ENCODE results near the gene SERPINA5.

Gene SERPINA5

GRCh38 chr14:94545131-94545841 lies 35.9 kb upstream of the SERPINA5 start:
- Mint-ChIP-seq H3K27ac (no peak overlapping the region), H3K27me3 (peaks cover 13% of the 10 kb centered on the region), H3K4me3 (no peak overlapping the region), H3K36me3 (ENCODE audit: low read depth) (no peaks in the 10 kb centered on the region), H3K4me1 (ENCODE audit: low read depth) (no peaks in the 10 kb centered on the region), H3K9me3 (peaks cover 19% of the 10 kb centered on the region)
- intact Hi-C loops (cut with micrococcal nuclease): no loop called here

DNA sequence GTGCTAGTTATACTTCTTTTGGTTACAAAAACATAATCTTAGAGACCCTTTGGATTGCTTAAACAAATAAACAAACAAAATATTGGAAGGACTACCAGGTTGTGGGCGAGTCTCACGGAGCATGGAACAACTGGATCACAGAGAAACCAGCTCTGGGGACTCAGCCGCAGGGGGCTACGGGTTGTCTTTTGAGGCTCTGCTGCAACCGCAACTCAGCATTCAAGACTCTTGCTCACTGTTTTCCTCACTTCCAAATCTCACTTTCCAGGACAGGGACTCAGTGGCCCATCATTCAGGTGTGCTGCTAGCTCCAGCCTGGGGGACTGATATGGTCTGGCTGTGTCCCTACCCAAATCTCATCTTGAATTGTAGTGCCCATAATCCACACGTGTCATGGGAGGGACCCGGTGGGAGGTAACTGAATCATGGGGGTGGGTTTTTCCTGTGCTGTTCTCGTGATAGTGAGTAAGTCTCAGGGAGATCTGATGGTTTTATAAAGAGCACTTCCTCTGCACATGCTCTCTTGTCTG lies 34.0 kb upstream of the SERPINA5 start:
- Mint-ChIP-seq H3K36me3 (ENCODE audit: low read depth) (no peaks in the 10 kb centered on the region), H3K27me3 (peaks cover 28% of the 10 kb centered on the region), H3K9me3 (peaks cover 19% of the 10 kb centered on the region), H3K27ac (no peak overlapping the region), H3K4me1 (ENCODE audit: low read depth) (no peaks in the 10 kb centered on the region), H3K4me3 (no peak overlapping the region)
- intact Hi-C loops (cut with micrococcal nuclease): no loop called here

DNA sequence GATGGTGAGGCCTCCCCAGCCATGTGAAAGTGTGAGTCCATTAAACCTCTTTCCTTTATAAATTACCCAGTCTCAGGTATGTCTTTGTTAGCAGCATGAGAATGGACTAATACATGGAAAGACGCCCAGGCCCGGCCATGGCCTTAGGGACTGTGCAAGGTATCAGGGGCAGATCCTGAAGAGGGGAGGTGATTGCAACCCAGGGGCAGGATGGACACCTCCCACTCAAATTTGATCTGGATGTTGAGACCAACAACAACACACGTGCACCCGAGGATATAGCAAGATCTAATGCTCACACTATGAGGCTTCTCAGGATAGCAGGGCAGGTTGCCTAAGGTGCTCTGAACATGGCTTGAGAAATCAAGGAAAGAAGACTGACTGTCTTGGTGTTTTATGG lies 33.5 kb upstream of the SERPINA5 start:
- Mint-ChIP-seq H3K27ac (no peak overlapping the region), H3K4me3 (no peak overlapping the region), H3K27me3 (peaks cover 31% of the 10 kb centered on the region), H3K4me1 (ENCODE audit: low read depth) (no peaks in the 10 kb centered on the region), H3K9me3 (peaks cover 19% of the 10 kb centered on the region), H3K36me3 (ENCODE audit: low read depth) (no peaks in the 10 kb centered on the region)
- intact Hi-C loops (cut with micrococcal nuclease): no loop called here

- peaks cover 19% of the 10 kb centered on the region for H3K9me3 Mint-ChIP-seq
- no peak overlapping the region for H3K4me3 Mint-ChIP-seq
- H3K4me1 Mint-ChIP-seq (ENCODE audit: low read depth): no peaks in the 10 kb centered on the region
- H3K27ac Mint-ChIP-seq: no peak overlapping the region
- no peaks in the 10 kb centered on the region for H3K36me3 Mint-ChIP-seq (ENCODE audit: low read depth)
- intact Hi-C loops (cut with micrococcal nuclease): no loop called here
- H3K27me3 Mint-ChIP-seq: peaks cover 31% of the 10 kb centered on the region
Observed at GRCh38 chr14:94548131-94548998, 32.9 kb upstream of the SERPINA5 start.

- peaks cover 35% of the 10 kb centered on the region for H3K27me3 Mint-ChIP-seq
- H3K4me1 Mint-ChIP-seq (ENCODE audit: low read depth): no peaks in the 10 kb centered on the region
- H3K4me3 Mint-ChIP-seq: no peak overlapping the region
- no peak overlapping the region for H3K27ac Mint-ChIP-seq
- intact Hi-C loops (cut with micrococcal nuclease): no loop called here
- no peaks in the 10 kb centered on the region for H3K36me3 Mint-ChIP-seq (ENCODE audit: low read depth)
- peaks cover 20% of the 10 kb centered on the region for H3K9me3 Mint-ChIP-seq
Observed at GRCh38 chr14:94548999-94549985, 31.9 kb upstream of the SERPINA5 start.

GRCh38 chr14:94550041-94550440 lies 31.2 kb upstream of the SERPINA5 start:
- no peak overlapping the region for H3K27ac Mint-ChIP-seq
- no peak overlapping the region for H3K4me3 Mint-ChIP-seq
- H3K9me3 Mint-ChIP-seq: peaks cover 27% of the 10 kb centered on the region
- intact Hi-C loops (cut with micrococcal nuclease): no loop called here
- H3K4me1 Mint-ChIP-seq (ENCODE audit: low read depth): no peaks in the 10 kb centered on the region
- H3K36me3 Mint-ChIP-seq (ENCODE audit: low read depth): no peaks in the 10 kb centered on the region
- H3K27me3 Mint-ChIP-seq: peaks cover 35% of the 10 kb centered on the region

- H3K36me3 Mint-ChIP-seq (ENCODE audit: low read depth): no peaks in the 10 kb centered on the region
- peaks cover 25% of the 10 kb centered on the region for H3K27me3 Mint-ChIP-seq
Observed at GRCh38 chr14:94555991-94556390, 25.2 kb upstream of the SERPINA5 start.

DNA sequence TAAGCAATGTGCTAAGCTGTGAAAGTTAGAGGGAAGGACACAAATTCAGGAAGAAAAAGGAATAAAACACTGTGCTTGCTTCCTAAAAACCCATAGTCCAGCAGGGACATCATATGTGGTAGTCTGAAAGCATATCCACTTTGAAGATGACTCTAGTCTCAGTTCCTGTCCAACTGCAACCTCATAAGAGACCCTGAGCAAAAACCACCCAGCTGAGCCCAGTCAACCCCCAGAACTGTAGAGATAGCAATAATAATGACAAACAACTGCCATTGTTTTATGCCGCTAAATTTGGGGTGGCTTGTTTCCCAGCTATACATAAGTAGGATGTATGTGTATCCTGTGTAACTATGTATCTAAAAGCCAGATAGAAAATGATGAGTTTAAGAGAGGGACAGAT lies 23.9 kb upstream of the SERPINA5 start:
- Mint-ChIP-seq H3K36me3 (ENCODE audit: low read depth) (no peaks in the 10 kb centered on the region), H3K9me3 (peaks cover 30% of the 10 kb centered on the region), H3K4me1 (ENCODE audit: low read depth) (no peaks in the 10 kb centered on the region), H3K27ac (no peak overlapping the region), H3K27me3 (peaks cover 14% of the 10 kb centered on the region), H3K4me3 (no peak overlapping the region)
- intact Hi-C loops (cut with micrococcal nuclease): no loop called here

More at GRCh38 chr14:94555991-94556390, 25.2 kb upstream of the SERPINA5 start:
- Mint-ChIP-seq H3K27ac (no peak overlapping the region), H3K4me3 (no peak overlapping the region), H3K9me3 (peaks cover 30% of the 10 kb centered on the region), H3K4me1 (ENCODE audit: low read depth) (no peaks in the 10 kb centered on the region)
- intact Hi-C loops (cut with micrococcal nuclease): no loop called here

DNA sequence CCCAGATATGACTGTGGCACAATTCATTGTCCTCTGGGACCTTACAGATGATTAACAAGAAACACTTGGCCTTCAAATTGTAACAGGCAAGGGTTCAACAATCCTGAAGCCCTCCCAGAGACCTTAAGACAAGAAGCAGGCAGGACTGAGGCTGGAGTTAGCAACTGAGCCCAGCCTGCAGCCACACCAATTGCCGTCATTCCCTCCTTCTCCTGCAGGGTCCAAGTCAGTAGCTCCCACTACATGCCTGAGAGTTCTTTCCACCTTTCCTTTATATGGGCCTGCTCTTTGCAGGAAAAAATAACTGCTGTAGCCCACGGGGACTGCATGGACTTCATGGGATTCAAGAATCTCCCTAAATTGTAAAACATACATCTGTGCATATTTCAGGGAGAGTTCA lies 22.4 kb upstream of the SERPINA5 start:
- Mint-ChIP-seq H3K27ac (no peak overlapping the region), H3K4me3 (no peak overlapping the region), H3K36me3 (ENCODE audit: low read depth) (no peaks in the 10 kb centered on the region), H3K4me1 (ENCODE audit: low read depth) (no peaks in the 10 kb centered on the region), H3K9me3 (peaks cover 30% of the 10 kb centered on the region), H3K27me3 (peaks cover 9% of the 10 kb centered on the region)
- intact Hi-C loops (cut with micrococcal nuclease): no loop called here

DNA sequence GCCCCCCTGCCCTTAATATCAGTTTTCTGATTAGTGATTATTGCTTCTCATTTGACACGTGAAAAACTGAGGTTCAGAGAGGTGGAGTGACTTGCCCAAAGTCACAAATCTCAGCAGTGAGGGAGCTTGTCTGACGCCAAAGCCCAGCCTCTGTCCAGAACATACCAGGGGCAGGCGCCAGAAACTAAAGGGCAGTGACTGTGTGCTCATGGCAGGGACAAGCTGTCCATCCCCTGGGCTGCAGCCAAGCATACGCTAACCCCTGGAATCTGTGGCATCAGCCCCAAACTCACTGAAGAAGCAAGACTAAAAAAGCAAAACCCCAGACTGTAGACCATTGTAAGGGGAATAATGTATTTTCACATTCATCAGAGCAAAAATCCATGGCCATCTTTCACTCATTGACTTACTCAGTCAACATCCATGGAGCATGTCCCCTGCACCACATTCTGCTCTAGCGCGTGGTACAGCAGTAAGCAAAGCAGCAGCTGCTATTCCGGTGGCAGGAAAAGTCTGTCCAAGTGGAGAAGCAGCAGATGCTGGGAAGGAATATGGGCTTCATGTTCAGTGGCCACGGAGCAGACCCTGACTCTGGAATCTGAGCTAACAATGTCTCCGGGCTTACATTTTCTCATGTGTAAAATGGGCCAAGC lies 21.5 kb upstream of the SERPINA5 start:
- no peak overlapping the region for H3K27ac Mint-ChIP-seq
- no peaks in the 10 kb centered on the region for H3K4me1 Mint-ChIP-seq (ENCODE audit: low read depth)
- H3K4me3 Mint-ChIP-seq: no peak overlapping the region
- peaks cover 9% of the 10 kb centered on the region for H3K27me3 Mint-ChIP-seq
- peaks cover 24% of the 10 kb centered on the region for H3K9me3 Mint-ChIP-seq
- no peaks in the 10 kb centered on the region for H3K36me3 Mint-ChIP-seq (ENCODE audit: low read depth)
- intact Hi-C loops (cut with micrococcal nuclease): no loop called here

- peaks cover 19% of the 10 kb centered on the region for H3K9me3 Mint-ChIP-seq
- no peak overlapping the region for H3K27ac Mint-ChIP-seq
- H3K27me3 Mint-ChIP-seq: peaks cover 9% of the 10 kb centered on the region
- no peak overlapping the region for H3K4me3 Mint-ChIP-seq
- no peaks in the 10 kb centered on the region for H3K36me3 Mint-ChIP-seq (ENCODE audit: low read depth)
- intact Hi-C loops (cut with micrococcal nuclease): no loop called here
- no peaks in the 10 kb centered on the region for H3K4me1 Mint-ChIP-seq (ENCODE audit: low read depth)
Observed at GRCh38 chr14:94560291-94560665, 20.9 kb upstream of the SERPINA5 start.

DNA sequence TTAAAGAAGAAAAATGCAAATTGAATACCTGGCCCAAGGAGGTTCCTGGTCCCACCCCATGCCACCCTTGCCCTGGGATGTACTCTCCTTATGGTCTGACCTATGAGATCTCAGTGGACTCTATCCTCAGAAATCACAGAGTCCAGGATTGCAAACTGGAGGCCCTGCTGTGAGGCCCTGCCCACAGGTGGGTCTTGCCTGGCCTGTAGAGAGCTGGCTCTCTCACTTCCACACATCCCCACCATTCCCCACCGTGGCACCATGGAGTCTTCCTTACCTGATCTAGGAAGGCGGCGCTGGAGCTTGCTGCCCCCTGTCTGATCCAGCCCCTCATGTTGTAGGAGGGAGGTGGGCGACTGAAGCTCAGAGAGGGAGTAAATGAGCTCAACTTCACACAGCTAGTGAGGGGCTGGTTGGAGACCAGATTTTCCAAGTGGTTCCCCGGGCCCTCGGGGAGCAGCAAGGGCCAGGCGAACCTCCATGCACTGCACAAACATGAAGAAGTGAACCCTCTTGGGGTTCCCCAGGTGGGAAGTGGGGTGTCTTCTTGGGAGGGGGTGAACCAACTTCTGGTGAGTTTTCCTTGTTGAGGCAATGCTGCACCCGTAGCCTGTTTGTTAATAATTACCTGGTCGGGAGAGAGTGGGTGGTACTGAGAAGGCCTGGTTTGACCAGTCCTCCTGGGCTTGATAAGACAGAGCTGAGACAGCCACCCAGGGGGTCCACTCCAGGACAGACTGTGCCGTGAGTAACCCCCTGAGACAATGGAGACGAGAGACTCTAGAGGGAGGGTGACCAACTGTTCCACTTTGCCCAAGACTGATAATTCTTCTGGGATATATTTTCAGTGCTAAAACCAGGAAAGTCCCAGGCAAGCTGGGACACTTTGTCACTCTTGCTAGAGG lies 20.2 kb upstream of the SERPINA5 start, which contains the start of gene SERPINA4:
Gene SERPINA4, plus strand, starts transcription at position 692 of the 905 bp plus-strand sequence. CDS start 2,041 bp downstream, outside the sequence.
- H3K27me3 Mint-ChIP-seq: peaks cover 6% of the 10 kb centered on the region
- no peak within 1 kb of the TSS for H3K27ac Mint-ChIP-seq
- H3K4me1 Mint-ChIP-seq (ENCODE audit: low read depth): no peaks in the 10 kb centered on the region
- intact Hi-C loops (cut with micrococcal nuclease): no loop called here
- peaks cover 12% of the 10 kb centered on the region for H3K9me3 Mint-ChIP-seq
- no peaks in the 10 kb centered on the region for H3K36me3 Mint-ChIP-seq (ENCODE audit: low read depth)
- H3K4me3 Mint-ChIP-seq: no peak within 1 kb of the TSS

Data from dendritic cell treated with granulocyte-macrophage colony-stimulating factor and Interleukin-4, amounts not matched to agents 40 ng/mL and 50 ng/mL, for 4 days (primary cell).